Measurements from ENCODE around the gene NEO1.

The NEO1 gene

DNA sequence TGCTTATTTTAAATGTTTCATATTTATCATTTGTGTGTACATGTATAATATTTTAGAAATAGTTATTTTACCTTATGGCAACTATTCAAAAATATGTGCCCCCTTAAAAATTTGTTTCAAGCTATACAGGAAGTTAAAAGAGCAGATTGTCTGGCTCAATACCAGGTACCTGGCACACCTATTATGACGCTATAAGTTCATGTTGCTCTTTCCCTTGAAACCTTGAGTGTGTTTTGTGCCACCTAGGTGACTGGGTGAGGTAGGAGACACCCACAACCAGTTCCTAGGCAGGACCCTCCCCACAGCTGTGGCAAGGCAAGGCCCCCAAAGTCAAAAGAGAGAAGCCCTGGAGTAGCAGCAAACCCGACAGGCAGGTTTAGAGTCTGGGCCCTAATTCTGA is 20.6 kb upstream of the NEO1 start:
- no peak for DNase-seq (ENCODE audit: low spot score)

DNA sequence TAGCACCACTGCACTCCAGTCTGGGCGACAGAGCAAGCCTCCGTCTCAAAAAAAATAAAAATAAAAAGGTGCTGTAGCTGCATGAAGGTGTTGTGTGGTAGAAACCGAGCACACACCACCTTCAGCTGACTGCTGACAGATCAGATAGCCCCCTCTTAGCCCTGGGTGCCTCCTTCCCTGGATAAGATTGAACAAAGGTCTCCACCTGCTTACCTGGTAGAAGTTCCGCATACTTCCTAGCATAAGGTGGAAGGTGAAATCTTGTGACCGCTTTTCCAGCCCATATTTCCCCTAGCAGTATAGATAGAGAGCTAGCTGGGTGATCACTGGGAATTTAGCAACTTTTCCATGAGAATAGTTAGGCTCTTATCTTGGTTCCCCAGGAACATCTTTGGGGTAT is 18.7 kb upstream of the NEO1 start:
- DNase-seq (ENCODE audit: low spot score): no peak

DNA sequence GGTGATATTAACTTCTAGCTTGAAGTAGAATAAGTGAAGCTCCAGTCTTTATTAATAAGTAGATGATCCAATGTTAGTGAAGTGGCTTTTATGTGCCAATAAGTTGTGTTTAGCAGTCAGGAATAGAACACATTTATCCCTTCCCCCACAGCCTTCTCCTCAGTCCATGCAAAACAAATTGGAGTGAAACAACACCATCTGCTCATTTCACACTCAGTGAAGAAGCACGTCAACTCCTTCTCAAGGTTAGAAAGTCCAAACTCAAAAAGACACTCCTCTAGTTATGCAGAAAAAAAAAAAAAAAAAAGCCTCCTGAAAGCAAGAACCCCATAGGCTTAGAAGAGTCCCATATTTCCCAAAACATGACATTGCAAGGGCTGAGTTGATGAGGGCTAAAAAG is 18.0 kb upstream of the NEO1 start:
- no peak for DNase-seq (ENCODE audit: low spot score)

DNA sequence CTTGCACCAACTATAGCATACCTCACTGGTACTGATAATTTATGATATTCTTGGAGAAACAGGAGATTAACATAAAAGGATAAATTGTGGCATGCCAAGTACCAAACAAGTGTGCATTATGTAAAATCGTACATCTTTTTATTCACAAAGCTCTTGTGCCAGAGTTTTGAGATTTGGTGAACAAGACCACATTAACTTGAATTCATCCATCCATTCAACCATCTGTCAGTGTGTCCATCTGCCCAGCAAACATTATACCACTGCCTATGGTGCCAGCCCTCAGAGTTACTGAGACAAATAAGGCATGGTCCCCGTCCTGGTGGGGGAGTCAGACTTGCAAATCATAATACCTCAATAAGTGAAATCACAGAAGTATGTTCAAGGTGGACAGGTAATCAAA is 17.0 kb upstream of the NEO1 start:
- no peak for DNase-seq (ENCODE audit: low spot score)

DNA sequence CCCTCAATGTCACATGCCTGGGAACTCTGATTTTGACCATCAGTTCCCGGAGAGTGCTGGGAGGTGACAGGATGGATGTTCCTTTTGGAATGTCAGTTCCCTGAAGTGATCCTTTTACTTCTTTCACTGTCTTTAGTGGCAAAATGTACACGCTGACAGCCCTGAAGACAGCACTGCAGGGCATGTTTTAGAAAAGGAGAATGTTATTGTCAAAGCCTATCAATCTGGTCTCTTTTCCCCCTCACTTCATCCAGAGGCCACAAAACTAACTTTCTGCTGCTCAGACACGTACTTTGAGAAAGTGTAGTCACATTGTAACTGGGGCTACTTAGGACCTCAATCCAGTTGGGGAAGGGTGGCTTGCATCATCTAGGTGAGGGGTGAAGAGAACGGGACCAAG is 14.0 kb upstream of the NEO1 start:
- DNase-seq (ENCODE audit: low spot score): no peak

DNA sequence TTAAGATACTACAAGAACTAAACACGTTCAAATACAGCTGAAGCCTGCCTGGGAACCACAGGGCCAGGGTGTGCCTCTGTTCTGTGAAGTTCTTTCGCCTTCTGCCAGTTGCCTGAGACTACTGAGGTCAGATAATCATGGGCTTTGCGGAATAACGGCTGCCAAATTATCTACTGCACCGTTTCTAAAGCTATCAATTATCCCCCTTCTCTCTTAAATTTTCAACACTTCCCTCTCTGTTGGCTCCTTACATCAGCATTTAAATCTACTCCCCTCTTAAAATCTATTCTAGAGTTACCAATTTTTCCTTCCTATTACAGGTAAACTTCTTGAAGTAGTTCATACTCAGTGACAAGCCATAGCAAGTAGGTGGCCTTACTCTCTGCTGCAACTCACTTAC is 6.2 kb upstream of the NEO1 start:
- no peak for DNase-seq (ENCODE audit: low spot score)

DNA sequence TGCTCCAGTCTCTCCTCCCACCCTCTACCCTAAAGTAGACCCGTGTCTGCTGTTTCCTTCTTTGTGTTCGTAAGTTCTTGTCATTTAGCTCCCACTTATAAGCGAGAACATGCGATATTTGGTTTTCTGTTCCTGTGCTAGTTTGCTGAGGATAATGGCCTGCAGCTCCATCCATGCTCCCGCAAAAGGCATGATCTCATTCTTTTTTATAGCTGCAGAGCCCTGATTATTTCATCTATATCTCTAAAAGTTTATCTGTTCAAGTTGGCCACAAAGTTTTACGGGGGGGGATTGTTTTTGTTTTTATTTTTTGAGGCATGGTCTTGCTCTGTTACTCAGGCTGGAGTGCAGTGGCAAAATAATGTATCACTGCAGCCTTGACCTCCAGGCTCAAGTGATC is 4.4 kb upstream of the NEO1 start:
- DNase-seq (ENCODE audit: low spot score): no peak

DNA sequence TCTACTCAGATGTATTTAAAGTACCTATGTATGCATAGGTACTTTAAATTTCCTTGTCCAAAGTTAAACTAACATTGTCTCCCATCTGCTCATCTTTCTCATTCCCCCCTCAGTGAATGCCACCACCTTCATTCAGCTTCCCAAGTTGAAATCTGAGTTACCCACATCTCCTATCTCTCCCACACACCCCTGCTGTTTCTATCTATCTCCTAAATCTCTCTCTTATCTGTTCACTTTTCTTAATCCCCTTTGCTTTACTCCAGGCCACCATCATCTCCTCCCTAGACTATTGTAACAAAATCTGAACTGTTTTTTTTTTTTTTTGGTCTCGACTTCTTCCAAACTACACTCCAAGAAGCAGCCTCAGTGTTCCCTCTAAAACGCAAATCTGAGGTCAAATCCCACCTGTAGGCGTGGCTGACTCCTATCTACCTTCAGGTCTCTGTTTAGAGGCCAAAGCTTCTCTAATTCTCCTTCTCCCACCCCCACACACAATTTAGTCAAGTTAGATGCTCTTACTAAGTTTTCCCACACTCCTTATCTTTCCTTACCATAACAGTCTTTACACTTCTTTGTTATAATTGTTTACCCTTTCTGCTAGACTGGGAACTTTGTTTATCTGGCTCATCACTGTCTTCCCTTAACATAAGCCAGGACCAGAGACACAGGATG is 3.5 kb upstream of the NEO1 start:
- no peak for DNase-seq (ENCODE audit: low spot score)

DNA sequence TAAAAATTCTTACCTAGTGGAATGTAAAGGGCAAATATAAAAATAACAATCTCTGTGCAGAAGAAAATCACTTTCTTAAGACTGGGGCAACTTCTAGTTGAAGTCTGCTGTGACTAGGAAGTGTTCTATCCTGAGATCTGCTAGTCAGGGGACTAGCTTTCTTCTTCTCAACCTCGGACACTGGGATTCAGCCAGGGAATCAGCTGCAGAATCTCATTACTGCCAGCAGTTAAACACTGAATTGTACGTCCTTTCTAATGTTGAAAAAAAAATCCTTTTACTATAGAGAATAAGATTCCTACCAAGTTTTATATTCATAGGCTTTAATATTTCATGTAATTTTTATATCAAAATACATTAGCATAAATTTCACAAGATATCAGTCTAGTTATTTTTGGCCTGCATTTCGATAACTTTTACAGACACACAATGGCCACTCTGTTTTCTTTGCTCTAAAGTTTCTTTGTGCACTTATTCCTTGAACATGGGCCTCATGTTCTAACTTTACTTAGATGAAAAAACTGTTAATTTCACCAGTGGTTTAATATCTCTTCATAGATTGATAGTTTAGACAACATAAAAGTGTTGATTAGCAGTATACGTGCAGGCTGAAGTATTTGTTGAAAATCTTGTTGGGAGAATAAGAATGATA is 2.6 kb upstream of the NEO1 start:
- DNase-seq (ENCODE audit: low spot score): no peak

DNA sequence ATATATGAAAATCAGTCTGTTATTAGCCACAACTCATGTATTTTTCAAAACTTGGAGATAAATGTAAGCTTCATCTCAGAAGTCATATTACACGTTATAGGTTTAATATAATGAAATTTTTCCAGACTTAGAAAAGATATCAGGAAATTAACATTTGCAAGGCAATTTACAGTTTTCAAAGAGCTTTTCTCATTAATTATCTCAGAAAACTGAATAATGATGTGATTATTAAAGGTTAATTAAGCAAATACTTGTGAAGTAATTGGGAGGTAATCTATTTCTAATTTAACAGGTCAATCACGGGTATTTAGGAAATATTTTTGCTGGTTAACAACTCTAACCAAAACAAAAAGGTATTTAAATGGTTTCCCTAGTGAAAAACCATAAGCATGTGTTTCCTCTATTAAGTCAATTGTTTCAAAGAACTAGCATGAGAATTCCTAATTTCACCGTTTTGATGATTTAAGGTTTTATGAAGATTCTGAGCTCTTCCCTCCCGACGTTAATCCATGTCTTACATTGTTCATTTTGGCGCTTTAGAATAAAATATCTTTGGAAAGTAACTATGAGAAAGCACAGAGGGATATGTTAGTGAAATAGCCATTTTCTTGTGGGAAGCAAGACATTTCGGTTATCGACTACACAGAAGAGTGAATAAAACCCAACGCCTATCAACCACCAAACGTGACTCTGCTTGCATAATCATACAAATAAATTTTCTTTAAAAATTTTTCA is 1.5 kb upstream of the NEO1 start:
- no peak for DNase-seq (ENCODE audit: low spot score)

DNA sequence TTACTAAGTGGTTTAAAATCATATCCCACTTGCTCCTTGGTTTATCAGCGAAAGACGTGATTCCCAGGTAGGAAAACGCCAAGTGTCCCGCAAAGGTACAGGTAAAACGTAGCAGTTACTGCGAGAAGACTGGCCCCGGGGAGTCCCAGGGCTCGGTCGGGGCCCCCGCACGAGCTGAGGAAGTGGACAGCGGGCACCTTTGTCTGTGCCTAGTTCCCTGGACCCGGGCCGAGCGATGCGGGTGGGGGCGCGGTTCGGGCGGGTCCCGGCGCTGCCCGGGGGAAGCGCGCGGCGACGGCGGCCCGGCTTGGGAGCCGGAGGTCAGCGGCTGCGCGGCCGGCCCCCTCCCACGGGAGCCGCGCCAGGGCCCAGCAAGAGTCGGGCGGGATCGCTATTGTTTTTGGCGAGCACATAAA is 864 bp upstream of the NEO1 start:
- no peak for DNase-seq (ENCODE audit: low spot score)

DNA sequence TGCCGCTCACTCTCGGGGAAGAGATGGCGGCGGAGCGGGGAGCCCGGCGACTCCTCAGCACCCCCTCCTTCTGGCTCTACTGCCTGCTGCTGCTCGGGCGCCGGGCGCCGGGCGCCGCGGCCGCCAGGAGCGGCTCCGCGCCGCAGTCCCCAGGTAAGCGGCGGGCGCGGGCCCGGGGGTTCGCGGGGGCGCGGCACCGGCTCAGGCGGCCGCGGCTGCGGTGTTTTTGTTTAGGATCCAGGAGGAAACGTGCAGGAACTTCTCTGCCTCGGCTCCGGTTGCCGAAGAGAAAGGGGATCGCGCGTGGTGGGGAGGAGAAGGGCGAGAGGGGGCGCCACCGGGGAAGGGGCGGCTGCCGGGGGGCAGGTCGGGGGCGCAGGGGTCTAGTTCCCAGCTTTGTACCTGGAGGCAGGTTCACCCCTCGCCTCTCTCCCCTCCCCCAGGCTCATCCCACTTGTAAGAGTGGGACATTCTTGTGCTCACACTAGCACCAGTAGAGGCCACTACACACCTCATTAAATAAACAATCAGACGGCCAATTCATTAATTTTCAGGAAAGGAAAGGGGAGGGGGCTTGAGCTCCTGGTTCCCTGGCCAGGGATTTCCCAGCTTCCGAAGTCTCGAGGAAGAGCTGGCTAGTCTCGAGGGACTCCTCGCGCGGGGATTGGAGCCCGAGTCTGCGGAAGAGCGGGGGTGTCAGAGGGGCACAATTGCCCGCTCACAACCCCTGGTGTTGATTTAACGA is 562 bp downstream of the NEO1 start:
- DNase-seq (ENCODE audit: low spot score): peak; percentile 37

DNA sequence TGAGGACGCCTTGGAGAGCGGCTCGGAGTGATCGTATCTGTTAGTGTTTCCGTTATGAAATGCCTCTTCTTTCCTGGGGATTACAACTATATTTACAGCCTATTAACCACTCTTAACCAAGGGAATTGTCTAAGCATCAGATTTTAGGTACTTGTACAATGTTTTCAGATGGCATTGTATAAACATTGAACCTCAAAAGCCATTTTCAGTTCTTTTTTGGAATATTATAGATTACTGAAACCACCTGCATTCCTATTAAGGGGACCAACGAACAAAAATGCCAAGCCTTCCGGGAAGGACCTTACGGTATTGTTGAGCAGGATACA is 1.1 kb downstream of the NEO1 start:
- no peak for DNase-seq (ENCODE audit: low spot score)

DNA sequence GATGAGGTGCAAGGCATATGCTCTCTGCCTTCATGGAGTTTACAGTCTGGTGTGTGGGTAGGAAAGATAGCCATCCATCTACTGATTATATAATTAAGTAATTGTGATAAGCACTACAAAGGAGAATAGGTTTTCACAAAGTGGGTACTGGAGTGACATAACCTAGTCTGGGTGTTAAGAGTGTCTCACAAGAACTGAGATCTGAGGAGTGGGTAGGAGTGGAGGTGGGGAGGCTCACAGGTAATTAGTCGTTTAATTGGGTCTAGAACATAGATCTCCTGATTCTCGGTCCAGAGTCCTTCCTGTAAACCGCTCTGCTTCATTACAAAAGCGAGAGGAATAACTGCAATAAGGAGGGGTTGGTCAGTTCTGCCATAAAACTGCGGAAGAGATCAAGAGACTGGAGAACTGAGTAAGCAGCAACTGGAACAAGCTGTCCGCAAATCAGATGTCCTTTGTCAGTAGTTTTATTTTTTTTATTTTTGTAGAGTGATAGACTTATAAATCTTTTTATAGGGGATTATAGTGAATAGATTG is 2.2 kb downstream of the NEO1 start:
- DNase-seq (ENCODE audit: low spot score): no peak

DNA sequence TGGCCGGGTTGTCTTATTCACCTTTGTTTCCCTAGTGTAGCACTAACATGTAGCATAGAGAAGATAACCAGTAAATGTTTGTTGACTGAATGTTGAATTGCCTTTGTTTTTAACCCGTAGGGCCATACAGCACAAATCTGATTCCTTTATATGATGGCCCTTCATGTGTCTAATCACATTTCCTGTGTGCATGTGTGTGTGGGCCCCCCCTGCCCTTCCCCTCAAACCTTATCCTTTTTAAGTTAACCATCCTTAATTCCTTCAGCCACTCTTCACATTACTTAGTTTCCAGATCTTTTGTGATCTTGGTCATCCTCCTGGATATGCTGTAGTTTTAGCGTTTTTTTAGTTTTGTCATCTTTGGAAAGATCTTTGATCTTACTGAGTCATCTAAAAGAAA is 4.2 kb downstream of the NEO1 start:
- DNase-seq (ENCODE audit: low spot score): no peak

DNA sequence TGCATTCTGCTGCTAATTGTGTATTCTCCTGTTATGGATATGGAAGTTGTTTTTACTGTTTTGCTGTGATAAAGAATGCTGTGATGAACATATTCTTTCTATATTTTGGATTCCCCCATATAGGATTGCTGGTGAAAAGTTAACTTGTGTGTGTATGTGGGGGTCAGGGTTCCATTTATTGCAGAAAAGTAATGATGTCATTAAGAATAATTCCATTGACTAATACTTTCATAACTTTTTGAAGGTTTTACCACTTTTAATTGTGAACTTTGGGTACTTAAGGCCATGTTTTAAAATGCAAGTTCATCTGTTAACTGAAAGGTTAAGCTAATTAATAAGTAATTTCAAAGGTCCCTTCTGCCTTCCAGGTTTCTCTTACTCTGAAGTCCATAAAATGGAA is 6.2 kb downstream of the NEO1 start:
- DNase-seq (ENCODE audit: low spot score): no peak

DNA sequence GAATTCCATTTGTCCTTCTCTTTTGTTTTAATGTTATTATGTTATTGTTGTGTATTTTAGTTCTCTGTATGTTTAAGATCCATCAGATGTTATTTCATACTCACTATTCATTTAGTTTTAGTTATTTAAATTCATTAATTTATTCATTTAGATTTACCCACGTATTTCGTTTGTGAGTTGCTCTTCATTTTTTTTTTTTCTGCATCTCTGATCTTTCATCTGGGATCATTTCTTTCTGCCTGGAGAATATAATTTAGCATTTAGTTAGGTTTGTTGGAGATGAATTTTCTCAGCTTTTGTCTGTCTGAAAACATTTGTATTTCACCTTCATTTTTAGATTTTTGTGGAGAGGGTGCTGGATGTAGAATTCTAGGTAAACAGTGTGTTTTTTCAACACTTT is 12.9 kb downstream of the NEO1 start:
- no peak for DNase-seq (ENCODE audit: low spot score)

DNA sequence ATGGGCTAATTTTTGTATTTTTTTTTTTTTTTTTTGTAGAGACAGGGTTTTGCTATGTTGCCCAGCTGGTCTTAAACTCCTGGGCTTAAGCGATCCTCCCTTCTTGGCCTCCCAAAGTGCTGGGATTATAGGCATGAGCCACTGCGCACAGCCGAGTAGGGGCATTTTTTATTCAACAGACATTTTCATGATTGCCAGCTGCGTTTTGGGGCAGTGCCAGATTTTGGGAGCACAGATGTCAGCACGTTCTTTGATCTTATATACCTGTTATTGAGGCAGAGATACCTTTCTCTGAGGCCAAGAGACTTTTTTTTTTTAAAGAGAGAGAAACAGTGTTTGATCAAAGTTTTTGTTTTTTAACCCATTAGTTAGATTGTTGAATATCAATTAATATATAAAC is 16.8 kb downstream of the NEO1 start:
- no peak for DNase-seq (ENCODE audit: low spot score)

DNA sequence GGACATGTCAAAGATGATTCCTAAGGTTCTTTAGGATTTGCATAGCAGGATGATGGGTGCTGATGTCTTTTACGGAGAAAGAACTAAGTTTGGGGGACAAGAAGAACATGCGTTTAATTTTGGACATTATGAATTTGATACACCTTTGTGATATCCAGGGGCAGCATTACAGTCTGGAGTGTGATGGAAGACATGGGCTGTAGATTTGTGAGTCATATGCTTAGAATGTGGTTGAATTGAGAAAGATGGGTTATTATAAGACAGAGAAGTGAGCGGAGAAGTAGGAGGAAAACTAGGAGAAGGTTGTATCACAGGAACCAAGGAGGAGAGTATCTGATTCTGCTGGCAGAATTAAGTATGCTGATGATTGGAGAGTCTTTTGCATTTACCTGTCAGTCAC is 20.6 kb downstream of the NEO1 start:
- DNase-seq (ENCODE audit: low spot score): no peak

DNA sequence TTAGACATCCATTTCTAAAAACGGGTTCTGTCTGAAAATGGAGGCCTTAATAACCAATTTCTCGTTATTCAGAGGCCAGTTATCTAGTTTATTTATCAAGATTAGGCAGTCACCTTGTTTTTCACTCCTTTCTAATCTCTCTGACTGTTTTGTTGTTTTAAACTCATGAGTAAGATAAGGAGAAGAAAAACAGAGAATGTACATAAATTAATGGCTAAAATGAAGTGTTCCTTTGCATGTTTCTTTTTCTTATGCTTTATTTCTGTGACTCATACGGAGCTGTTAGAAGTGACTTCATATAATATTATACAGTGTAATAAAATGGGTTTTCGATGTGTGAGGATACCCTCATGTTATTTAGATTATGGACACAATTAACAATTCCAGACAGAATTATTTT is 22.0 kb downstream of the NEO1 start:
- DNase-seq (ENCODE audit: low spot score): no peak

DNA sequence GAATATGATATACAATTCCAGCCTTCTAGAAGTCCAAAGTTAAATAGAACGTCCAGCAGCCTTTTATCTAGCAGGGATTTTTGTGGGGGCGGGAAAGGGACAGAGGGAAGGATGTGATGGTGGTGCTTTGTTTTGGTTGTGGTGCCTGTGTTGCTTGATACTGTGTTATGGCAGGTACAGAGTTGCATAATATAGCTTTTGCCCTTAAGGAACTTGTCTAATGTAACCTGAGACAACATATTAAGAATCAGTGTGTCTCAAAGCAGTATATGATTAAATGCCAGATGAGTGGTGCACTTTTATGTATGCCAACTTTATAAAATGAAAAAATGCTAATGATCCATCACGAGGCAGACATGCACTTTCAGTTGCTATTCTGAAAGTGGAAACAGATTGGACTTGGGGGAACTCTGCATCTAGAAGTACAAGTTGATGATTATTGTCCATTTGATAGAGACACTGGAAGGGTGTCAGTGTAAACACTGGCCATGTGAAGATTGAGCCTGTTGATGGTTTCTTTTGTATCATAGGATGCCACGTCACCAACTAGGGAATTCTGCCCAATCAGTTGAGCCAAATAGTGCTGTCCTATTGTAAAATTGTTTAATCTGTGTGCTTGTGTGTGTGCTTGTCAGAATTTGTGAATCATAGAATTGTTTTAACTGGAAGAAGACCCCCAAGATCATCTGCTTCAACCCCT is 23.0 kb downstream of the NEO1 start:
- DNase-seq (ENCODE audit: low spot score): peak; percentile 24

DNA sequence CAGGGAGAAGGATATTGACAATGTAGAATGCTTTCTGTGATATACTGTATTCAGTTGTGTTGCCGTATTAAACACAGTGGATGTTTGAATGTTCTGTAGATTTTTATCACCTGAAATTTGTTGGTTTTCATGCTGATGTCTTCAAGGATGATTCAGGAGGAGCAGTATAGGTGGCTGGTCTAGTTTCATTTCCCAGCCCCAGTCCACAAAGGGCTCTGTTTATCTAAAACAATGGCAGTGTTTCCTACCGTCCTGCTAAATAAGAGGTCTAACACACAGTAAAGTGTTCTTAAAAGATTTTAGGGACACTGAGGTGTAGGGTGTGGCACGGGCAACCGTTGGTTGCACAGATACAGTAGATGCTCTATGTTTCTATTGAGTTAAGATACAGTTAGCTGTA is 26.0 kb downstream of the NEO1 start:
- DNase-seq (ENCODE audit: low spot score): no peak
